ENCODE data around the gene SELENOI. TPM values are rescaled to one million over a fixed set of nuclear protein-coding genes. Genes with fewer than 3 reads are reported as not detected.
"Not testable (repeated sequence)": the region's sequence is repeated elsewhere in the genome, so short reads cannot be mapped to it uniquely, and the experiment has no call there.

Gene SELENOI
- total and polyA plus RNA-seq, 4 donors: 20.1 to 69.1 (median 24.3) TPM

DNA sequence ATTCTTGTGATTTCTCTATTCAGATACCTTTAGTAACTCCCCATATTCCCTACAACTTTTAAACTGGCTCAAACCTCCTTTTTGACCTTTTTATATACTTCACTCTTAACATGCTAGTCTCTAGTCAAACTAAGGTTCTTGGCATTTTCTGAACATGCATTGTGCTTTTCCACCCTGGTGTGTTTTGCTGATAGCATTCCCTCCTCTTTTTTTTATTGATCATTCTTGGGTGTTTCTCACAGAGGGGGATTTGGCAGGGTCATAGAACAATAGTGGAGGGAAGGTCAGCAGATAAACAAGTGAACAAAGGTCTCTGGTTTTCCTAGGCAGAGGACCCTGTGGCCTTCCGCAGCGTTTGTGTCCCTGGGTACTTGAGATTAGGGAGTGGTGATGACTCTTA lies 23.7 kb downstream of the SELENOI start:
- H3K4me3 ChIP-seq (ENCODE audit: low read depth, low read length): not testable (repeated sequence)

DNA sequence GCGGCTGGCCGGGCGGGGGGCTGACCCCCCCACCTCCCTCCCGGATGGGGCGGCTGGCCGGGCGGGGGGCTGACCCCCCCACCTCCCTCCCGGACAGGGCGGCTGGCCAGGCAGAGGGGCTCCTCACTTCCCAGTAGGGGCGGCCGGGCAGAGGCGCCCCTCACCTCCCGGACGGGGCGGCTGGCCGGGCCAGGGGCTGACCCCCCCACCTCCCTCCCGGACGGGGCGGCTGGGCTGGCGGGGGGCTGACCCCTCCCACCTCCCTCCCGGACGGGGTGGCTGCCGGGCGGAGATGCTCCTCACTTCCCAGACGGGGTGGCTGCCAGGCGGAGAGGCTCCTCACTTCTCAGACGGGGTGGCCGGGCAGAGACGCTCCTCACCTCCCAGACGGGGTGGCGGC lies 25.0 kb downstream of the SELENOI start:
- H3K36me3 ChIP-seq (ENCODE audit: control insufficient read depth, insufficient read depth, low read length); H3K9me3 ChIP-seq (ENCODE audit: control insufficient read depth, insufficient read depth, low read length); H3K4me3 ChIP-seq (ENCODE audit: low read depth, low read length); H3K27ac ChIP-seq (ENCODE audit: low read depth, low read length); DNase-seq (ENCODE audit: low read depth in 4 of 6, low spot score in 6 of 6); H3K27me3 ChIP-seq (ENCODE audit: control insufficient read depth, insufficient read depth, low read length); H3K4me1 ChIP-seq (ENCODE audit: control insufficient read depth, insufficient read depth, low read length): not testable (repeated sequence)
- WGBS (ENCODE audit: insufficient coverage): no CpG with 5 or more reads among the region's 31 CpGs

More for the DNA sequence above, 23.7 kb downstream of the SELENOI start:
- no CpG with 5 or more reads among the region's 2 CpGs for WGBS (ENCODE audit: insufficient coverage)
- H3K9me3 ChIP-seq (ENCODE audit: control insufficient read depth, insufficient read depth, low read length); DNase-seq (ENCODE audit: low read depth in 4 of 6, low spot score in 6 of 6); H3K36me3 ChIP-seq (ENCODE audit: control insufficient read depth, insufficient read depth, low read length); H3K27me3 ChIP-seq (ENCODE audit: control insufficient read depth, insufficient read depth, low read length); H3K4me1 ChIP-seq (ENCODE audit: control insufficient read depth, insufficient read depth, low read length); H3K27ac ChIP-seq (ENCODE audit: low read depth, low read length): not testable (repeated sequence)

- Histone ChIP-seq H3K4me3 (ENCODE audit: low read depth, low read length) (no peak overlapping the region), H3K27ac (ENCODE audit: low read depth, low read length) (no peak overlapping the region), H3K27me3 (ENCODE audit: control insufficient read depth, insufficient read depth, low read length) (no peaks in the 10 kb centered on the region), H3K4me1 (ENCODE audit: control insufficient read depth, insufficient read depth, low read length) (no peaks in the 10 kb centered on the region), H3K36me3 (ENCODE audit: control insufficient read depth, insufficient read depth, low read length) (peaks cover 8% of the 10 kb centered on the region), H3K9me3 (ENCODE audit: control insufficient read depth, insufficient read depth, low read length) (no peaks in the 10 kb centered on the region)
- DNase-seq (ENCODE audit: low read depth in 4 of 6, low spot score in 6 of 6): no peak
- no CpG with 5 or more reads among the region's 1 CpG for WGBS (ENCODE audit: insufficient coverage)
Measured at GRCh38 chr2:26376799-26377198, 30.9 kb downstream of the SELENOI start.

GRCh38 chr2:26380281-26380680 lies 34.3 kb downstream of the SELENOI start:
- WGBS (ENCODE audit: insufficient coverage): no CpG with 5 or more reads among the region's 2 CpGs
- H3K27me3 ChIP-seq (ENCODE audit: control insufficient read depth, insufficient read depth, low read length): no peaks in the 10 kb centered on the region
- H3K36me3 ChIP-seq (ENCODE audit: control insufficient read depth, insufficient read depth, low read length): peaks cover 7% of the 10 kb centered on the region
- no peaks in the 10 kb centered on the region for H3K9me3 ChIP-seq (ENCODE audit: control insufficient read depth, insufficient read depth, low read length)
- DNase-seq (ENCODE audit: low read depth in 4 of 6, low spot score in 6 of 6): peak in 1 of 6 donors; percentile 5
- no peak overlapping the region for H3K4me3 ChIP-seq (ENCODE audit: low read depth, low read length)
- no peak overlapping the region for H3K27ac ChIP-seq (ENCODE audit: low read depth, low read length)
- no peaks in the 10 kb centered on the region for H3K4me1 ChIP-seq (ENCODE audit: control insufficient read depth, insufficient read depth, low read length)

DNA sequence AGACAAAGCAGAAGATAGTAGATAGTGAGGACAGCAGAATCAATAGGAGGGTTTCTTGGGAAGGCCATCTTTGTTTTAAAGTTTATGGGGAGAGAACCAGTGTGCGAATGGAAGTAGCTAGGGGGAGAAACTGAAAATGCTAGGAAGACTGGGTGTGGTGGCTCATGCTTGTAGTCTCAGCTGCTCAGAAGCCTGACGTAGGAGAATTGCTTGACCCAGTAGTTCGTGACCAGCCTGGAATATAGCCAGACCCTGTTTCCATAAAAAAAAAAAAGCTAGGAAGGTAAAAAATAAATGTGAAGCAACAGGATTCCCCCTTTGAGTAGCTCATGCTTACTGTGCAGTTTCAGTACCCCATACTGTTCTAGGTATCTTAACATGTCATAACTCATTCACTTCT lies 36.6 kb downstream of the SELENOI start:
- DNase-seq (ENCODE audit: low read depth in 4 of 6, low spot score in 6 of 6): no peak

GRCh38 chr2:26384183-26384582 lies 38.2 kb downstream of the SELENOI start:
- Histone ChIP-seq H3K9me3 (ENCODE audit: control insufficient read depth, insufficient read depth, low read length) (no peaks in the 10 kb centered on the region), H3K27ac (ENCODE audit: low read depth, low read length) (no peak overlapping the region), H3K27me3 (ENCODE audit: control insufficient read depth, insufficient read depth, low read length) (no peaks in the 10 kb centered on the region), H3K4me1 (ENCODE audit: control insufficient read depth, insufficient read depth, low read length) (no peaks in the 10 kb centered on the region), H3K36me3 (ENCODE audit: control insufficient read depth, insufficient read depth, low read length) (peaks cover 4% of the 10 kb centered on the region), H3K4me3 (ENCODE audit: low read depth, low read length) (no peak overlapping the region)
- no peak for DNase-seq (ENCODE audit: low read depth in 4 of 6, low spot score in 6 of 6)
- WGBS (ENCODE audit: insufficient coverage): 79% methylated on average over 4 of the region's 9 CpGs

More for the DNA sequence above, 36.6 kb downstream of the SELENOI start:
- no peaks in the 10 kb centered on the region for H3K9me3 ChIP-seq (ENCODE audit: control insufficient read depth, insufficient read depth, low read length)
- H3K36me3 ChIP-seq (ENCODE audit: control insufficient read depth, insufficient read depth, low read length): peaks cover 8% of the 10 kb centered on the region
- H3K4me3 ChIP-seq (ENCODE audit: low read depth, low read length): no peak overlapping the region
- WGBS (ENCODE audit: insufficient coverage): 94% methylated on average over 2 of the region's 3 CpGs
- H3K27me3 ChIP-seq (ENCODE audit: control insufficient read depth, insufficient read depth, low read length): no peaks in the 10 kb centered on the region
- no peaks in the 10 kb centered on the region for H3K4me1 ChIP-seq (ENCODE audit: control insufficient read depth, insufficient read depth, low read length)
- no peak overlapping the region for H3K27ac ChIP-seq (ENCODE audit: low read depth, low read length)

DNA sequence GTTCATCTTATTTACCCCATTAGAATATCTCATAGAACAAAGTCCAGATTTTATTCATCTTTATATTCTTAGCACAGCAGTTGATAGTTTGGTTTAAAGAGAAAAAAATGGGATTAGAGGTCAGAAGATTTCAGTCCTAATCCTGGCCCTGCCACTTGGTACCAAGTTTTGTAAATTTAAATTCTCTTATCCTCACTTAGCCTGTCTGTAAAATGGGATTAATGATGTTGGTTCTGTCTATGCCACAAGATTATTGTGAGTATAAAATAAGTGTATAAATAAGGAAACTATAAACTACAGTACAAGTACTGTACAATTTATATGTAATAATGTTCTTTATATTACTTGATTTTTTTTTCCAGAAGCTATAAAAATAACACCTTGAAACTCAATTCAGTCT lies 38.7 kb downstream of the SELENOI start:
- H3K4me1 ChIP-seq (ENCODE audit: control insufficient read depth, insufficient read depth, low read length): no peaks in the 10 kb centered on the region
- H3K36me3 ChIP-seq (ENCODE audit: control insufficient read depth, insufficient read depth, low read length): peaks cover 4% of the 10 kb centered on the region
- no peak overlapping the region for H3K27ac ChIP-seq (ENCODE audit: low read depth, low read length)
- no peaks in the 10 kb centered on the region for H3K9me3 ChIP-seq (ENCODE audit: control insufficient read depth, insufficient read depth, low read length)
- no peak overlapping the region for H3K4me3 ChIP-seq (ENCODE audit: low read depth, low read length)
- no peaks in the 10 kb centered on the region for H3K27me3 ChIP-seq (ENCODE audit: control insufficient read depth, insufficient read depth, low read length)
- DNase-seq (ENCODE audit: low read depth in 4 of 6, low spot score in 6 of 6): no peak

GRCh38 chr2:26387189-26387588 lies 41.2 kb downstream of the SELENOI start:
- no peaks in the 10 kb centered on the region for H3K27me3 ChIP-seq (ENCODE audit: control insufficient read depth, insufficient read depth, low read length)
- DNase-seq (ENCODE audit: low read depth in 4 of 6, low spot score in 6 of 6): no peak
- H3K4me3 ChIP-seq (ENCODE audit: low read depth, low read length): no peak overlapping the region
- H3K9me3 ChIP-seq (ENCODE audit: control insufficient read depth, insufficient read depth, low read length): no peaks in the 10 kb centered on the region
- peaks cover 4% of the 10 kb centered on the region for H3K36me3 ChIP-seq (ENCODE audit: control insufficient read depth, insufficient read depth, low read length)
- no peaks in the 10 kb centered on the region for H3K4me1 ChIP-seq (ENCODE audit: control insufficient read depth, insufficient read depth, low read length)
- H3K27ac ChIP-seq (ENCODE audit: low read depth, low read length): no peak overlapping the region
- WGBS (ENCODE audit: insufficient coverage): no CpG with 5 or more reads among the region's 4 CpGs

DNA sequence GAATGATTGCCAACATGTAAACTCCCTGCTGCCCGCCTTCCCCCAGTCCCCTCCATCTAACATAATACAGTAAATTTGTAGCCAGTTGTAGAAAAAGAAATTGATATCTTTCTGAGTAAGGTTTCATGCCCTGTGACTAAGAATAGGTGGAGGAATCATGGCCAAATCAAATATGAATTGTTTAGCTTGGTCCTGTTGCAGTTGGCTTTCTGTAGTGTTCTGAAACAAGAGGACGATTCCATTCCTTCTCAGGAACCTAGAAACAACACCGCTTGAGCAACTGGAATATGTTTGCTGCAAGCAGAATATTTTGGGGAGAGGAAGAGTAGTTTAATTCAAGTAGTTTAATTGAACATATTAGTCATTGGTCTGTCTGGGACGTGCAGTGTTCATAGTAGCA lies 48.8 kb downstream of the SELENOI start:
- Histone ChIP-seq H3K4me1 (ENCODE audit: control insufficient read depth, insufficient read depth, low read length) (no peaks in the 10 kb centered on the region), H3K27ac (ENCODE audit: low read depth, low read length) (no peak overlapping the region), H3K4me3 (ENCODE audit: low read depth, low read length) (no peak overlapping the region), H3K9me3 (ENCODE audit: control insufficient read depth, insufficient read depth, low read length) (no peaks in the 10 kb centered on the region), H3K27me3 (ENCODE audit: control insufficient read depth, insufficient read depth, low read length) (no peaks in the 10 kb centered on the region), H3K36me3 (ENCODE audit: control insufficient read depth, insufficient read depth, low read length) (no peaks in the 10 kb centered on the region)
- DNase-seq (ENCODE audit: low read depth in 4 of 6, low spot score in 6 of 6): peak in 1 of 6 donors; percentile 45
- no CpG with 5 or more reads among the region's 4 CpGs for WGBS (ENCODE audit: insufficient coverage)

GRCh38 chr2:26395394-26395793 lies 49.5 kb downstream of the SELENOI start:
- H3K27ac ChIP-seq (ENCODE audit: low read depth, low read length): no peak overlapping the region
- no peaks in the 10 kb centered on the region for H3K27me3 ChIP-seq (ENCODE audit: control insufficient read depth, insufficient read depth, low read length)
- H3K4me1 ChIP-seq (ENCODE audit: control insufficient read depth, insufficient read depth, low read length): no peaks in the 10 kb centered on the region
- no peaks in the 10 kb centered on the region for H3K9me3 ChIP-seq (ENCODE audit: control insufficient read depth, insufficient read depth, low read length)
- no peak overlapping the region for H3K4me3 ChIP-seq (ENCODE audit: low read depth, low read length)
- peak in 1 of 6 donors; percentile 44 for DNase-seq (ENCODE audit: low read depth in 4 of 6, low spot score in 6 of 6)
- H3K36me3 ChIP-seq (ENCODE audit: control insufficient read depth, insufficient read depth, low read length): no peaks in the 10 kb centered on the region
- WGBS (ENCODE audit: insufficient coverage): 51% methylated on average over 2 of the region's 4 CpGs
